Right lobe of liver (tissue), 6 donors: ENCODE measurements around the gene TDRD7. TPM values are rescaled to one million over a fixed set of nuclear protein-coding genes. Genes with fewer than 3 reads are reported as not detected.

Experiments
- ATAC-seq, 4 donors: fragments of 200-7000 bp; cut with Tn5 transposase; one replicate each; pipeline ENCODE4 v1.9.1; 2020; ENCODE audit warnings: mild to moderate bottlenecking in 4 of 4, moderate library complexity in 4 of 4
- DNase-seq, 3 donors: peaks; one replicate each; pipeline ENCODE4 v3.0.0-alpha.2; 2020
- H3K27ac ChIP-seq, 3 donors: fragments of 200-600 bp; one replicate each; pipeline ENCODE4 v1.8.0; 2022
- H3K27me3 ChIP-seq, 2 donors: fragments of 200-600 bp; one replicate each; pipeline ENCODE4 v1.8.0; 2022
- H3K36me3 ChIP-seq, 4 donors: fragments of 200-600 bp; sonication (generic) in 1 of 4; one replicate each; pipeline versions ENCODE4 v1.5.1 to v1.8.0; 2017 to 2022; ENCODE audit warnings: control low read depth in 1 of 4
- H3K4me1 ChIP-seq, 4 donors: fragments of 200-600 bp; sonication (generic) in 1 of 4; one replicate each; pipeline versions ENCODE4 v1.5.1 to v1.8.0; 2017 to 2022; ENCODE audit warnings: control low read depth in 1 of 4
- H3K4me3 ChIP-seq, 3 donors: fragments of 200-600 bp; one replicate each; pipeline ENCODE4 v1.8.0; 2022
- H3K9me3 ChIP-seq, 4 donors: fragments of 200-600 bp; sonication (generic) in 1 of 4; one replicate each; pipeline versions ENCODE4 v1.5.1 to v1.8.0; 2017 to 2022; ENCODE audit warnings: control low read depth in 1 of 4
- POLR2A ChIP-seq: fragments of 450-650 bp; IDR thresholded peaks from one replicate; pipeline ENCODE4 v1.6.1; 2017; ENCODE audit warnings: antibody characterized with exemption, mild to moderate bottlenecking
- WGBS: methylation state at CpG from one replicate; pipeline ENCODE4 v1.1.6; 2018; ENCODE audit warnings: low coverage, low lambda C conversion rate; ENCODE audit not compliant: insufficient coverage; ENCODE audit errors: missing lambda C conversion rate; 5-methylcytosine and 5-hydroxymethylcytosine counted together
- intact Hi-C, 2 donors: fragments of 100-400 bp; cut with DNase I; formaldehyde crosslinking; loops; one replicate each; pipeline versions ENCODE4 v1.11.2 to v1.14.1; 2022
- total RNA-seq, 6 experiments: library from RNA; depleted of rRNA in 2 of 6; stranded (reverse); fragments of >200 nt in 2 of 6; fragmentation: NEBNext Ultra II Directional in 3 of 6; extraction: Animal tissue kit (Norgen Biotek cat#: 25700) in 3 of 6; gene quantifications; one replicate each; pipeline versions ENCODE4 v1.1.0 to v1.2.4, GENCODE V29; 2016 to 2023
- TF ChIP-seq, protein P1 (sequence below), 4 donors: fragments of 200-600 bp in 3 of 4; fragments of 450-650 bp in 1 of 4; IDR thresholded peaks; one replicate each; pipeline versions ENCODE4 v1.5.1 to v1.8.0; 2016 to 2022; ENCODE audit warnings: antibody characterized with exemption in 4 of 4, mild to moderate bottlenecking in 2 of 4
- donor health status: DM: no; HTN: yes; CAD: no.
- donor health status: DM: no; HTN: no; CAD: no.
- donor health status: DM: no; HTN: no; CAD: no.
- donor health status: DM: no; HTN: yes; CAD: no.
- donor health status: DM: no; HTN: yes; CAD: no.

TDRD7 gene
- total RNA-seq, 6 experiments from 2014 or later: 4.2 to 8.7 (median 6.8) TPM

DNA sequence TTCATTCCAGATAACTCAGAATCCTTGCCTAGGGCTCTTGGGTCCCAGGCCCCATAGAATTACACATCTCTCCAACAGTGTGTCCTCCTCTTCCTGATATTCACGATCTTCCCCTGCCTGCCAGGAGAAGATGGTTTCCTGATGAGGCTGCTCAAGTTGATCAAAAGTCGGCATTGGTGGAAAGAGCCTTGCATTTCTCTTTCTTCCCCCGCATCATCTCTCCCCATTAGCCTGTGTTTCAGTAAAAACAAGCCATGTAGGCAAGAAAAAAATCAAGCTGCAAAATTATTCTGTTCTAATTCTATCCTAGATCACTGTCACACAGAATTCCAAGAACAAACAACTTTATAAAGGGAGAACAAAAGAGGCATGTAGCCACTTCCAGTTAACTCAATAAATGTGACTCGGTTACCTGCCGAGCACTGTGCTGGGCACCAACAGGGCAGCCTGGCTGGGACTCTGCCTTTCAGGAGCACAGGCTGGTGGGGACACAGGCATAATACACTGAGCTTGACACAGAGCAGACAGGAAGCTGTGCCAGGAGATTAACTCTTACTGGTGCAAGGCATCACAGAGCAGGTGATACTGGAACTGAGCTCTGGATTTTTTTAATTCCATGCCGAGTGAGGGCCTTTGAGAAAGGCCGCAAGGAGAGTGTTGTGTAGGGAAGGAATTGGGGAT lies 115.1 kb downstream of the TDRD7 start:
- H3K4me3 ChIP-seq: no peak overlapping the region
- H3K27me3 ChIP-seq: no peaks in the 10 kb centered on the region
- H3K4me1 ChIP-seq: no peaks in the 10 kb centered on the region
- ATAC-seq (no peak), DNase-seq (no peak)
- intact Hi-C loops: no loop called here
- no peaks in the 10 kb centered on the region for H3K36me3 ChIP-seq
- WGBS: 87% methylated on average over 7 of the region's 7 CpGs
- TF ChIP-seq, protein P1, sequence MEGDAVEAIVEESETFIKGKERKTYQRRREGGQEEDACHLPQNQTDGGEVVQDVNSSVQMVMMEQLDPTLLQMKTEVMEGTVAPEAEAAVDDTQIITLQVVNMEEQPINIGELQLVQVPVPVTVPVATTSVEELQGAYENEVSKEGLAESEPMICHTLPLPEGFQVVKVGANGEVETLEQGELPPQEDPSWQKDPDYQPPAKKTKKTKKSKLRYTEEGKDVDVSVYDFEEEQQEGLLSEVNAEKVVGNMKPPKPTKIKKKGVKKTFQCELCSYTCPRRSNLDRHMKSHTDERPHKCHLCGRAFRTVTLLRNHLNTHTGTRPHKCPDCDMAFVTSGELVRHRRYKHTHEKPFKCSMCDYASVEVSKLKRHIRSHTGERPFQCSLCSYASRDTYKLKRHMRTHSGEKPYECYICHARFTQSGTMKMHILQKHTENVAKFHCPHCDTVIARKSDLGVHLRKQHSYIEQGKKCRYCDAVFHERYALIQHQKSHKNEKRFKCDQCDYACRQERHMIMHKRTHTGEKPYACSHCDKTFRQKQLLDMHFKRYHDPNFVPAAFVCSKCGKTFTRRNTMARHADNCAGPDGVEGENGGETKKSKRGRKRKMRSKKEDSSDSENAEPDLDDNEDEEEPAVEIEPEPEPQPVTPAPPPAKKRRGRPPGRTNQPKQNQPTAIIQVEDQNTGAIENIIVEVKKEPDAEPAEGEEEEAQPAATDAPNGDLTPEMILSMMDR (IDR thresholded peaks at IDR 0.05): no peak
- no peak overlapping the region for H3K27ac ChIP-seq
- no peaks in the 10 kb centered on the region for H3K9me3 ChIP-seq

DNA sequence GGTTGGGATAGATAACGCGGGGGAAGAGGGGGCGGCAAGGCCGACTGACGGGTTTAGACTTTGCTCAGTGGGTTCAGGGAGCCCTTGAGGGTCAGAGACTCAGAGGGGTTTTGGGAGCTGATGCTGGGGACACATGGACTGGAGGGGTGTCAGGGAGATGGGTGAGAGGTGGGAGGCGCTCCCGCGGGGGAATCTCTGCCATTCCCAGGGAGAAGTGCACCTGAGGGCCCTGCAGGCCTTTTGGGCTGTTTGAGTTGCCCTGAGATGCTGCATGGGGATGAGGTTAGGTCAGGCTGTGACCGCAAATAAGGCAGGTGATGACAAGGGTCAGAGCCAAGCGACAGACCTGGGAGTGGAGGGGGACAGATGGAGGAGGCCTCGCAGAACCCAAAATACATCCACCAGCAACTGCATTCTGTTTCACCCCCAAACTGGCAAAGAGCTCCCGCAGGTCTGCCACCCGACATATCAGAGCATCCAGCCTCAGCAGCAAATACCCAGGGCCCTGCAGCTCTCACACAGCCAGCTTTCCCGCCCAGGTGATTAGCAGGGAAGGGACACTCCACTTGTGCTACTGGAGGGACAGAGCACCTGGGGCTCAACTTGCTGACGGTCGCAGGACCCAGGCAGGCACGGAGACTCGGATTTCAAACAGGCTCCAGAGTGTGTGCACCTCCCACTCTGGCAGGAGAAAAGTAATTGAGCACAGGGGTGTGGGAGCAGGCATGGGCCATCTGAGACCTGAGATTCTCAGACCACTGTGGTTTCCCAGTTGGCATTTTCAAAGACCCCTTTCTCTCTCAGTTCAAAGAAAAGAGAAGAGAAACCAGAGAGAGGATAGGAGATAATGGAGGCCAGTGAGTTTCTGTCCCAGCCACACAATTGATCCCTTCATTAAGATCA lies 116.0 kb downstream of the TDRD7 start:
- Histone ChIP-seq H3K4me3 (no peak overlapping the region), H3K36me3 (no peaks in the 10 kb centered on the region), H3K27me3 (no peaks in the 10 kb centered on the region), H3K27ac (no peak overlapping the region), H3K9me3 (no peaks in the 10 kb centered on the region), H3K4me1 (no peaks in the 10 kb centered on the region)
- ATAC-seq: no peak
- TF ChIP-seq, protein P1 (IDR thresholded peaks at IDR 0.05): no peak
- no peak for TF ChIP-seq POLR2A
- WGBS: 92% methylated on average over 5 of the region's 18 CpGs
- no peak for DNase-seq
- intact Hi-C loops: no loop called here

DNA sequence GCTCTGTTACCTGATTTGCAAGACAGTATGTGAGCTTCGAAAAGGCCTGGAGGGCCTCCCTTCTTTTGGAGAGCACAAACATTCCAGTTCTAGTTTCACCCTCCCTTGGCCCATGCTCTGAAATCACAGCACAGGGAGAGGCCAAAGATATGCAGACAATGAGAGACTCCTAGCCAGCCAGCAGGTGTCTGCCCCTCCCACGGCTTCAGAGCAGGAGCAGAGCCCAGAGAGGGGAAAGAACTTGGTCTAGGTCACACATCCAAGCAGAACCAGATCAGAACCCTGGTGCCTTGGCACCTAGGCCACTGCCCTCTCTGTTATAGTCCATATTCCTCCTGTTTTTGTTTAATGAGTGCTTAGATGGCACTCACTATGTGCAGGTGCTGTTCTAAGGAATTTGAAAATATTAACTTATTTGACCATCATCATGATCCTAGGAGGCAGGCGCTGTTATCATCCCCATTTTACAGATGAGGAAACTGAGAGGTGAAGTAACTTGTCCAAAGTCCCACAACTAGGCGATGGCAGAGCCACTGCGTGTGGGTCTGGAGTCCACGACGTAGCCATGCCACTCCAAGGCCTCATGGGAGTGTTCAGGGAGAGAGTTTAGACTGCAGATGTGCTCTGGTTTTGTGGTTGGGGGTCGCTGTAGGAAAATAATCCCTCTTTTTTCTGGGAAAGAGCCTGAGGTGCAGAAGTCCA lies 116.8 kb downstream of the TDRD7 start:
- WGBS: 87% methylated on average over 7 of the region's 8 CpGs
- Histone ChIP-seq H3K4me3 (no peak overlapping the region), H3K27me3 (no peaks in the 10 kb centered on the region), H3K27ac (peak overlapping the region in 1 of 3 donors; percentile 1), H3K36me3 (no peaks in the 10 kb centered on the region), H3K4me1 (no peaks in the 10 kb centered on the region), H3K9me3 (no peaks in the 10 kb centered on the region)
- no peak for DNase-seq
- TF ChIP-seq POLR2A: no peak
- TF ChIP-seq, protein P1 (IDR thresholded peaks at IDR 0.05): no peak
- intact Hi-C loops: no loop called here
- ATAC-seq: no peak

DNA sequence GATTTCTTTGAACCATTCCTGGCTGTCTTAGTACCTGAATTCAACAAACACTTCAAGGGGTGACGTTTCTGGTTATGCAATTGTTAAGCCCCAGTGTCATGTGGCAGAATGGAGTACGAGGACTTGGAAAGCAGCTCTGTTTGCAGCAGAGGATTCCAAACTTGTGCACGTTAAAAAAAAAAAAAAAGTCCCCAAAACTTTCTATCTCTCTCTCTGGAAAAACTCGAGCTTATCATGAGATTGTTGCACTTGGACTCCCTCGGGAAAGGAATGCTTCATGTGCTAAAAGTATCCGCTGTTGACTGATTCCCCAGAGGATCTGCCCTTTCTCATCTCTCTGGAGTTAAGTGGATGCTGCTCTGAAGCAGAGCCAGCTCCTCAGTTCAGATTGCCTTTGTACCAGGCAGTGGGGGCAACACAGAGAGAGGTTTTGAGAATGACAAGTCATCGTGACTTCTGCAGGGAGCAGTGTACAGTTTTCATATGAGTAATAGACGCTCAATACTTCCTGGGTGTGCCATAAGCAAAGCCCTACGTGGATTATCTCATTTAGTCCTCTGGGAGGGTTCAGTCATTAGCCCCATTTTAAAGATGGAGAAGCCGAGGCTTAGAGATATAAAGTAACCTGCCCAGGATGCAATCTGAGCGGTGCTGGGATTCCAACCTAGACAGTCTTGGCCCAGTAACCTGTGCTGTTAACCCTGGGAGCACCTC lies 117.6 kb downstream of the TDRD7 start:
- 53% methylated on average over 10 of the region's 11 CpGs for WGBS
- Histone ChIP-seq H3K27me3 (no peaks in the 10 kb centered on the region), H3K9me3 (no peaks in the 10 kb centered on the region), H3K4me1 (no peaks in the 10 kb centered on the region), H3K36me3 (no peaks in the 10 kb centered on the region), H3K27ac (peak overlapping the region in 1 of 3 donors; percentile 1), H3K4me3 (no peak overlapping the region)
- intact Hi-C loops: no loop called here
- TF ChIP-seq, protein P1 (IDR thresholded peaks at IDR 0.05): no peak
- DNase-seq (no peak), ATAC-seq (no peak)
